WTC11 (cell line): ENCODE measurements around the gene SYNJ2. TPM values are rescaled to one million over a fixed set of nuclear protein-coding genes. Genes with fewer than 3 reads are reported as not detected.

ENCODE experiments used
- total RNA-seq: library from RNA; stranded (reverse); gene quantifications from 3 replicates; pipeline ENCODE4 v1.2.3, GENCODE V29; 2021

Gene SYNJ2
- total RNA-seq, 1 experiment from 2014 or later: 15.3 TPM

Other genes with a start within 250 kb of the SYNJ2 start
- 28.0 to 35.0 TPM (median 29.1 TPM) in 3 replicates for gene SNX9, start 158.6 kb upstream of the SYNJ2 start, total RNA-seq
- gene SERAC1, start 186.4 kb downstream of the SYNJ2 start, total RNA-seq: 12.5 to 14.1 TPM (median 12.6 TPM) in 3 replicates
- gene GTF2H5, start 186.5 kb downstream of the SYNJ2 start, total RNA-seq: 16.0 to 24.7 TPM (median 22.8 TPM) in 3 replicates